Activated CD8-positive, alpha-beta memory T cell treated with anti-CD3 and anti-CD28 coated beads for 48 hours (primary cell): ENCODE measurements around the gene JMJD7.

Source experiments
- DNase-seq, 3 experiments: peaks; one replicate each; pipeline ENCODE4 v3.0.0-alpha.2; 2020; ENCODE audit warnings: low read depth in 2 of 3, low spot score in 2 of 3

The JMJD7 gene

GRCh38 chr15:41861736-41862356 lies 34.0 kb downstream of the JMJD7 start:
- no peak for DNase-seq

DNA sequence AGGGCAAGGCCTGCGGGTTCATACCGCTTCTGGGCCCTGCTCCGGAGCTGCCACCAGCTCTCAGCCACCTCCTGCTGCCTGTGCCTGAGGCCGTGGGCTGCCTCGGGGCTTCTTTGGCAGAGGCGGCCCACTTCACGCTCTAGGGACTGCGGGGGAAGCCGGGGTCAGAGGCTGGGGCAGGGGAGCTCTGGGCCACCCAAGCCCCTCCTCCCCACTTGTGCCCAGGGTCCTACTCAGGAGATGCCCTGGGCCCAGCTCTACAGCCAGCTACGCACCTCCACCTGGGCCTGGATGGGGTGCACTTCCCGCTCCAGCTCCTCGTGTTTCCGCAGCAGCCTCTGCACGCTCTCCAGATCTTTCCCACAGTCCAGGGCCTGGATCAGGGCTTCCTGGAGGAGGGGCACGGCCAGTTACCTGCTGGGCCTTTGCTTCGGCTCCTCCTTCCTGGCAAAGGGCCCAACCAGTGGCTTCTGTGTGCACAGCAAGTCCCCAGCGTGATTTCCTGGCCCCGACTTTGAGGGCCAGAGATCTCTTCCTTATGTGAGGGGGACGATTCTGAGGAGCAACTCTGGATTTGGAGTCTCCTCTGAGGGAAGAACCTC lies 34.7 kb downstream of the JMJD7 start:
- no peak for DNase-seq

DNA sequence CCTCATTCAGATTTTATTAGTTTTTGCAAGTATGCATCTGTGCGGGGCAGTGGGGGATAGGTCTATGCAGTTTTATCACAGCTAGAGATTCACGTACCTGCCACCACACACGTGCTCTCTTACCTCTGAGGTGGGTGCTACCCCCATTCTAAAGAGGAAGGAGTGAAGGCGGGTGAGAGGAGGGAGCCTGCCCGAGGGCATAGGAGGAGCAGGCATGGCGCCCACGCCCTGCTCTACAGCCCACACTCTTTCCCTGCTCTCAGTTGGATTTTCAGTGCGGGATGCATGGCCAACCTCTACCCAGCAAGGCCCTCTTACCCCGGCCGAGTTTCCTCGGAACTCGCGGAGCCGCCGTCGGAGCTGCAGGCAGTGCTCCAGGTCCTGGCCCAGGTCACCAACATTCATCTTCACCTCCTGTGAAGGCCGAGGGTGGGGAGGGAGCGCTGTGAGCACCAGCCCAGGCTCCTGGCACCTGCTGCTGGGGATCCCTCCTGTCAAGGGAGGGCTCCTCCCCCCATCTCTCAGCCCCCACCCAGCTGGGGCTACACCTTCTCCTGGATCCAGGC lies 37.7 kb downstream of the JMJD7 start:
- DNase-seq: no peak

GRCh38 chr15:41866263-41866703 lies 38.4 kb downstream of the JMJD7 start:
- no peak for DNase-seq

- no peak for DNase-seq
Measured at GRCh38 chr15:41866872-41867579, 39.1 kb downstream of the JMJD7 start.

- DNase-seq: no peak
Measured at GRCh38 chr15:41868321-41868720, 40.4 kb downstream of the JMJD7 start.

GRCh38 chr15:41869770-41870688 lies 42.1 kb downstream of the JMJD7 start:
- no peak for DNase-seq

GRCh38 chr15:41870689-41871081 lies 42.8 kb downstream of the JMJD7 start:
- DNase-seq: peak in 2 of 3 experiments; percentile 14 to 17

- no peak for DNase-seq
Measured at GRCh38 chr15:41871175-41871905, 43.4 kb downstream of the JMJD7 start.

GRCh38 chr15:41872166-41872747 lies 44.4 kb downstream of the JMJD7 start:
- DNase-seq: no peak

- no peak for DNase-seq
Measured at GRCh38 chr15:41873711-41874110, 45.8 kb downstream of the JMJD7 start.

- DNase-seq: no peak
Measured at GRCh38 chr15:41874736-41875135, 46.8 kb downstream of the JMJD7 start.

GRCh38 chr15:41876007-41876406 lies 48.1 kb downstream of the JMJD7 start:
- DNase-seq: no peak

GRCh38 chr15:41876689-41877088 lies 48.8 kb downstream of the JMJD7 start:
- DNase-seq: no peak

- no peak for DNase-seq
Measured at GRCh38 chr15:41877631-41878354, 49.9 kb downstream of the JMJD7 start.

- DNase-seq: no peak
Measured at GRCh38 chr15:41878355-41878699, 50.4 kb downstream of the JMJD7 start.

- DNase-seq: no peak
Measured at GRCh38 chr15:41879321-41879845, 51.5 kb downstream of the JMJD7 start.

DNA sequence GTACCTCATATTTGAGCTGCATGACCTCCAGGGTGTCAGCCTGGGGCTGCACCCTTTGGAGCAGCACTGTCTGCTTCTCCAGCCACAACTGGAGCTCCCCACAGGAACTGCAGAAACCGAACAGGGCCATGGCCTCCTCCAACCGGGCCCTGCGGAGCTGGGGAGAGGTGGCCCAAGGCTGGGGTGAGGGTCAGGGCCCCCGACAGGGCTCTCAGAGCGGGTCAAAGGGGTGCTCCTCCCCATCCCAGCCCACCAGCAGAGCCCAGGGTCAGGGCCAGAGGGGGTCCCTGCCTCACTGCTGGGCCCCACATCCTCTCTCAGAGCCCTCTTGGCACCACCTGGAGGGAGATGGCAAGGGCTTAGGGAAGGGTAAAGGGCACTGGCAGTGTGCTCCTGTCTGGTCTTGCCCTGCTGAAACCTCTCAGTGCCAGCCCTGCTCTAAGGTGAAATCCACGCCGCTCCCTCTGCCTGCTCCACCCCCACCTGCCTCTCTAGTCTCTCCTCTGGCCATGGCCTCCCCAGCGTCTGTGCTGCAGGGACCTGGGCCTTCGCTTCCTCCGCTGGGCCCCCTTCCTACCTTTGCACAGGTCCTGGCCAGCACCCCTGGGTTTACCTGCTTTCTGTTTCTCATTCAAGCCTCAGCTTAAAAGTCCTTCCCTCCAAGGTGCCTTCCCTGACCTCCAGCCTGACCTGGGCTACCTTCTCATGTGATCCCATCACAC lies 52.4 kb downstream of the JMJD7 start:
- no peak for DNase-seq

DNA sequence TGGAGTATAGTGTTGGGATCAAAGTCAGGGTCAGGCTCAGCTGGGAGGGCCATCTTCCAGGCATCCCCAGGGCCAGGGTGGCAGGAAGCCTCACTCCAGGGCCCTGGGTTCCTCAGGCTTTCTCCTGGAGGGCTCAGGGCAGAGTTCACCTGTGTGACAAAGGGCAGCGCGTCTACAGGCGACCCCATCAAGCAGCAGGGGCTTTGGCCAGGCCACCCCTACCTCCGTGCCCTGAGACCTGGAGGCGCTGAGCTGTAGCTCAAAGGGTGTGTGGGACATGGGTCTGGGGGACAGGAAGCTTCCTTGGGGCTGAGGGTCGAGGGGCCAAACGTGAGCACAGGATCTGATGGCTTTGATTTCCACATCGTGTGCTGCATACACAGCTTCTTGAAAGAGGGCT lies 53.2 kb downstream of the JMJD7 start:
- DNase-seq: no peak
